Fibroblast of skin of scalp (primary cell): ENCODE data around the gene KIF7.

Experiments used
- DNase-seq: peaks from one replicate; pipeline ENCODE4 v3.0.0-alpha.2; 2013

KIF7 gene

DNA sequence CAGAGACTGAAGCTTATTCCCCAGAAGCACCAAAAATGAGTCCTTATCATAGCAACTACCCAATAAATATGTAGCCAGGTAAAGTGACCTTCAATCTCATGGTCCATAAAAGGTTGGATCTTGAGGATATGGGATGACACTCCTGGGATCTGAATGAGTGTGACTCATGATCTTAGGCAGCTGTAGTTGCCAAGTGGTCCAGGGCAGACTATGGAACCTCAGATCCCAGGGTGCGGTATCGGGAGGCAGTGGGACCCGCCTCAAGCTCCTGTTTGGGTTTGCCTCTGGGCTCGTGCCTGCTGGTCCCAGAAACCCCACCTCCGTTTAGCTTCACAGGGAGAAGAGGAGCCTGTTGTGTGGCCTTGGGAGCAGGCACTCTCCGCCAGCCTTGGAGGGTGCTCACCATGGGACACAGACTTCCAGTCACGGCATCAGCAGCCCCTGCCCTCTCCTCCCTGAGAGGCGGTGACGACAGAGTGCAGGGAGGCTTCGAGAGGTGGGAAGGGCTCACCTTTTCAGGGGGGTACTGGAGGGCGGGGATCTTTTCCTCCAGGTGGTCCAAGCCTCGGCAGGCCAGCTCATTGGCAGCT is 15.8 kb upstream of the KIF7 start:
- no peak for DNase-seq

DNA sequence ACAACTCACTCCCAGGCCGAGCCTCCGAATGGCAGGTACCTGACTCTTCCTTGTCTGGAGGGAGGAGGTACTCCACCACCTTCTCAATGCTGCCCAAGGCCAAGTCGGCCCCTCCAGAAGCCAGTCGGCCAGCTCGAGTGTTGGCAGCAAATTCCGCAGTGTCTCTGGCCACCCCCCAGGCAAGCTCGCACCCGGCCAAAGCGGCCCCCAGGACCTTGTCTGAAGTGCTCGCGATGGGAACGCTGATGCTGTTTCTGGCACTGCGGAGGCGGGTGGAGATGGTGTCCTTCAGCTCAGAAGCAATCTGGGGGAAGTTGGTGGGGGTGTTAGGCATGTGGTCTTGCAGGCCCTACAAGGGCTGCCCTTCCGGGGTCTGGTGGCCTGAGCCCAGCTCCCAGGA is 14.7 kb upstream of the KIF7 start:
- DNase-seq, result no peak

DNA sequence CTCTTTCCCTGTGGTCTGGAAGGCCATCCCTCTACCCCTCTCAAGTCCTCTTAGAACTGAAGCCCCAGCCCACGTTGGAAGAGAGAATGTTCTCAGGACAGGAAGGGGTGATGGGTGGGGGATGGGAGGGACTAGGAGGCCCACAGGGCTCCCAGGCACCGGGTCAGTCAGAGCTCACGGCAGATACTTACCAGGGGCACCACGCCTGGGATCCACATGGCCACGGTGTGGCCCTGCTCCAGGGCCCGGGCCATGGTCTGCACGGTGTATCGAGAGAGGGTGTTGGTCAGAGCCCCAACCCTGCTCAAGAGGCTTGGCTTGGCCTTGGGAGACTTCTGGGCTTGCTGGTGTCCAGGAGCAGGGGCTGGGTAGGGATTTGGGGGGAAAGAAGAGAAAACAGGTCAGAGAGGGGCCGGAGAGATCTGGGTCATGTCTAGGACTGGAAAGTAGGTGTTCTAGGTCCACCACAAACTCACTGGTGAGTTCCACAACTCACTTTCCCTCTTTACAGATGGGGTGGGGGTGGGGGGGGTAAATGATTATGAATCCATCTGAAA is 14.1 kb upstream of the KIF7 start:
- DNase-seq, result no peak

DNA sequence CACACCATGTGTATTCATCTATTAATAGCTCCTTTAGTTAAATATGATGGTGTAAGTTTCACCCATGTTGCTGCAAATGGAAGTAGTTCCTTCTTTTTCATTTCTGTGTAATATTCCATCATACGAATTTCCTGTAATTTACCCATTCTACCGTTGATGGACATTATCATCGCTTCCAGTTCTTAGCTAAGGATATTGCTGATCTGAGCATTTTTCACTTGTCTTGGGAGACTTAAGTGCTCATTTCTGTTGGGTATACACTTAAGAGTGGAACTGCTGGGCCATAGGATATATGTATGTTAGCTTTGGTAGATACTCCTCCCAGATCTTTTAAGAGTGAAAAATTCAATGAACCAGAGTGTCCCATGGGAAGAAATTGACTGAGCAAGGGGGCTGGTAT is 12.9 kb upstream of the KIF7 start:
- DNase-seq, result no peak

DNA sequence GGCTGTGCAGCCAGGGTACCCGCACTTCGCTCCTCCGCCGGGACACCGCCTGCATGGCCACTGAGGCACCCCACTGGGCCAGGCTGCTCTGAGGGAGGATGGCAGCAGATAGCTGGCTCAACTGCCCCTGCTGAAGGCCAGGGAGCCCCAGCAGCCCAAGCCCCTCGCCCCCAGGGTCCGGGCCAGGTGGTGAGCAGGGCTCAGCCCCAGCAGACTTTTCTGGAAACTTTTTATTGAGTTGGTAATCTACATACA is 12.4 kb upstream of the KIF7 start:
- DNase-seq, result no peak

DNA sequence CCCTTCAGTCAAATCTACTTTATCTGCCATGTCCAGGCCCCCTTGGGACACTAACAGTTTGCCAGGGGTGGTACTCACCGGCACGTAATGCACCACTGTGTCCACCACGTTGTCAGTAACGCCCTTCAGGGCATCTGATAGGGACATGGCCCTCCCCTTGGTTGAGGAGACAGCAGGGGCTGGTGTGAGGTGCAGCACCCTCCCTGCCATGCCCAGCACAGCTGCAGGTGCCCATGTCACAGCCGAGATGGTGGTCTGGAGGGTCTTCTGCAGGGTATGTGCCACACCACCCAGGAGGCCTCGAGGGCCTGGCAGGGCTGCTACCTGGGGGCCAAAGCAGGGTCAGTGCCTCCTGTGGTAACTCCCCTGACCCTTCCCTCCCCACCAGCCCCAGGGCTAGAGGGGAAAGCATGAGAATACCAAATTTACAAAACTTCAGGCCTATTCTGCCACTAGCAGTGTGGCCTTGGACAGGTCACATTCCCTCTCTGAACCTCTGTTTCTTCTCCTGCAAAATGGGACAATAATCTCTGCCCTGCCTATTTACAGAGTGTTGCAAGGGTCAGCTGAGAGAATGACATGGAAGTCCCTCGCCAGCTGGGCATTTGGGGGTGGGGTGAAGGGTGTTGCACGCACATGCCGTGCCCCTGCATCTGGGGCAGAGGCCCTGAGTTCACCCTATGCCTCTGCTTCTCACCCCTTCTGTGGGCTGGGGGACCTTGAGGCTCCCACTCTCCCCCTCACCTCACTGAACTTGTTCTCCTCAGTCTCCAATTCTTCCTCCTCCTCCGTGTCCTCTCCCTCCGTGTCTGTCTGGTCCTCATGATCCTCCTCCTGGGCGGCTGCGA is 11.8 kb upstream of the KIF7 start:
- no peak for DNase-seq

DNA sequence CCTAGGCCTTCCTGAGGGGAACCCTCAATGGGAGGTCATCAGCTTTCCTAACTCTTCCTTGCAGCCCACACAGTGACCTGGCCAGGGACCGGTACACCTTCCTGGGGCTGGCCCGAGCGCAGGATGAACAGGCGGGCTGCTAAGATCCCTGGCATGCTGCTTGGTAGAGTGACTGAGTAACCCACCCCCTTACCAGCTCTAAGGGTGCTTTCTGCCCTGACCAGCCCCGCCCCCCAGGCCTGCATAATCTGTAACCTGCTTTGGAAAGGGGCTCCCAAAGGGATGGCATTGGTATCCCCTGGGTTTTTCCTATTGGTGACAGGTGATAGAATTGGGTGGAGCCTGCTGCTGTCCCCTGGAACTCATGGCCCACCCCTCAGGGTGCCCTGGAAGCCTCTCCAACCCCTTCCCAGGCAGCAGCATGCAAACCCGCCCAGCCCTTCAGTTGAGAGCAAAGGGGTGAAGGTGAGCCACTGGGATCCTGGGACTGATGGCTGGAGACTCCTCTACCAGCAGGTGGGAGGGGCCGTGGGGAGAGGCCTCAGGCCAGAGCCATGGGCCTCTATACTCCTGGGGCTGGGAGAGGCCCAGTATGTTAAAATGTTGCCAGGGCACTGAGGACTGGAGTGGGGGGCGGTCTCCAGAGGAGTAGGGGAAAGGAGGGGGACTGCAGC is 11.1 kb upstream of the KIF7 start:
- no peak for DNase-seq

DNA sequence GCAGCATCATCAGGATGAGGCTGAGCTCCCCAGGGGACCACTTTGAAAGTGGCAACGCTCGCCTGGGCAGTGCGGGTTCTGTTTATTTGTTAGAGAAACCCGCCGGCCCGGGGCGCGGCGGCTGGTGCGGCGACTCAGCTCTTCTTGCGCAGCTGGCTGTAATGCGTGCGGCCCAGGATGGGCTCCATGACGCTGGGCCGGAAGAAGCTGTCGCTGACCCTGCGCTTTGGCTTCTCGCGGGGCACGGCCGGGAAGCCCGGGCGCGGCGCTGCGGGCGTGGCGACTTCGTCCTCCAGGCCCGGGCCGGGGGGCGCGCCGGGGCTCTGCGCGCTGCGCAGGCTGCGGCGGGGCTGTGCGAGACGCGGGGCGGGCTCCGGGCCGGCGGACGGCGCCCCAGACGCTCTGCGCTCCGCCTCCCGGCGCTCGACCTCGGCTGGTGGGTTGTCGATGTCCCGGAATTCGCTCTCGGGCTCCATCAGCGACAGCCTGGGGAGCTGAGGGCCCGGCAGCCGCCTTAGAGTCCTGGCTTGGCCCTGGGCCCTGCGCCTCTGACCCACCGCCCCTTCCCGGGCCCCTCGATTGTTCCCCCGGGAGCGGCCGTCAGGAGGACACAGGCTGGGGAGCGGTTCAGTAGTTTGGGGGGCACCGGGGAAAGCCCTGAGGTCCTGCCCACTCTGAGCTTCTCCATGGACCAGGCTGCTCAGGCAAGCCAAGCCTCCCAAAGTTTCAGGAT is 10.3 kb upstream of the KIF7 start:
- DNase-seq, result peak; percentile 61

DNA sequence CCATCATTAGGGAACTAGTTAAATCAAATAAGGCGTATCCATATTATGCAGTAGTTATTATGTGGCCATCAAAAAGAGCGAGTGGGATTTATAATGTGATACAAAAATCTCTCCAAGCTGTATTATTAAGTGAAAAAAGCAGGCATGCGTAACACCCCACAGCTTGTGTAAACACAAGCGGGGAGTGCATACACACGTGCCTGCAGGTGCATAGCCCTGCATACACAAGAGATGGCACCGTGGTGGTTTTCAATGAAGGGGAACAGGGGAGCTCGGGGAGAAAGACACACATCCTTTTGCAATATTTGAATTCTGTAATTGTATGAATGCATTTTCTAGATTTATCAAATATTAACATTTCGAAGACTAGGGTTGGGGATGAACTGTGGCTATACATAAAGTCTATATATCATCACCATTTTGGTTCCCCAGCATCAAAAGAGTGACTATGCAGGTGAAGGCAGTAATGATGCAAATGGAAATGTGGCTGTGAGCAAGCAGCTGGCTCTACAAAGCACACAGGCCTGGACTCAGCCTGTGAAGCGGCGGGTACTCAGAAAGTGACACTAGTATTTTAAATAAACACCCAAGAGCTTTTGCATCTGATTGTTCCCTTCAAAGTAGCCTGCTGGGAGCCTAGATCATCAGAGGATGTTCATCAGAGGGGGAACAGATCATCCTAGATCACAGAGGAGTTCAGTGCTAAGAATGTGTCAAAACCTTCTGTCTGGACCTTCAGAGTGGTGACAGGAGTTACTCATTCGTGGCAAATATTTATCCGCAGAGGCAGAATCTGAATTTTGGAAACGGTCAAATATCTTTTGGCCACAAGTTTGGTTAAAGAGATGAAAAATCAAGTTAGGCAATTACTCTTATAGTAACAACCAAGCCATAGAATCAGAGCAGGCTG is 9.4 kb upstream of the KIF7 start:
- DNase-seq, result no peak

DNA sequence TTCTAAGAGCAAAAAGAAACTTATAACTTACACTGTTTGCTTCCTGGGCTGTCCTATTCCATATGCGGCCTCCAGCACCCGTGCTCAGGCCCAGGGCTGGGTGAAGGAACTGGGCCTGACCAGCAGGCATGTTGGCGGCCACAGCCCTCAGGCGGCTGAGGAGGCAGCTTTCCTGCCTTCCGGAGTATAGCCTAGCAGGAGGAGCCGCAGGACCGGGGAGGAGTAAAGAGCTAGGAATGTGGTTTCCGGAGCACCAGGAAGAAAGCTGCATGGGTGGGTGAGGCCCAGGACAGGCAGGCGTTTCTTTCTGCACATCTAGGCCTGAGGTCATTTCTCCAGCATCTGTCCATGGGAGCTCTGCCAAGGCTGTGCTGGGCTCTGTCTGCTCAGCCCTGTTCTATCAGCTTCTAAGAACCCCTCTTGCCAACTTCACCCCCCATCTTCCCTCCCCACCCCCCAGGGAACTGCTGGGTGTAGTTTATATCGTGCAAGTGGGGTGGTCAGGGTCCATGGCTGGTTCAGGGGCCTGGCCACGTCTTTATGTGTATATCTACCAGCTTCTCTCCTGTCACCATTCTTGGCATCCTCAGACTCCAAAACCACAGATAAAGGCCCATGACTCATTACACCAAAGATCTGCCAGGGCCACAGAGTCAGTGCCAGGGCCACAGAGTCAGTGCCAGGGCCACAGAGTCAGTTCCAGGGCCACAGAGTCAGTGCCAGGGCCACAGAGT is 7.8 kb upstream of the KIF7 start:
- peak; percentile 92 for DNase-seq

DNA sequence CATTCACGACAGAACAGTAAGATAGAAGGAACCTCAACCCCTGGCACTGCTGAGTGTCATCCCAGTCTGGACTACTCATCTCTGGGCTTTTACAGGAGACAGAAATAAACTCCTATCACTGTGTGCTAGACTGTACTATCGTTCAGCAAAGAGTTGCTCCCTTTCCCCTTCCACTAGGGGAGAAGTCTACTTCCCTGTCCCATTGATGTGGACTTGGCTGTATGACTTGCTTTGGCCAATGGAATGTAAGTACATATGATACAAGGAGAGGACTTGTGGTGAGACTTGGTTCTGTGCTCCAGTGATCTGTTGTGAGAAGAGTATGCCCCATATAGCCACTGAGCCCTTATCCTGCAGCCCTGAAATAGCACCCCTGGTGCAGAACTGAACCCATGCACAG is 5.3 kb upstream of the KIF7 start:
- DNase-seq, result no peak

DNA sequence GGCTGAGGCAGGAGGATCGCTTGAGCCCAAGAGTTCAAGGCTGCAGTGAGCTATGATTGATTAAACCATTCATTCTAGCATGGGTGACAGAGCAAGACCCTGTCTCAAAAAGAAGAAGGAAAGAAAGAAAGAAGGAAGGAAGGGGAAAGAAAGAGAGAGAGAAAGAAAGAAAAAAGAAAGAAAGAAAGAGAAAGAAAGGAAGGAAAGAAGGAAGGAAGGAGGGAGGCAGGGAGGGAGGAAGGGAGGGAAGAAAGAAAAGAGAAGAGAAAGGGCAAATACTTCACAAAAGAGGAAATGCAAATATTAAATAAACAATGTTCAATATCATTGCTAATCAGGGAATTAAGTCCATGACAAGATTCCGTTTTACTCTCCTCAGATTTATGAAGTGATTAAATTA is 4.0 kb upstream of the KIF7 start:
- no peak for DNase-seq

DNA sequence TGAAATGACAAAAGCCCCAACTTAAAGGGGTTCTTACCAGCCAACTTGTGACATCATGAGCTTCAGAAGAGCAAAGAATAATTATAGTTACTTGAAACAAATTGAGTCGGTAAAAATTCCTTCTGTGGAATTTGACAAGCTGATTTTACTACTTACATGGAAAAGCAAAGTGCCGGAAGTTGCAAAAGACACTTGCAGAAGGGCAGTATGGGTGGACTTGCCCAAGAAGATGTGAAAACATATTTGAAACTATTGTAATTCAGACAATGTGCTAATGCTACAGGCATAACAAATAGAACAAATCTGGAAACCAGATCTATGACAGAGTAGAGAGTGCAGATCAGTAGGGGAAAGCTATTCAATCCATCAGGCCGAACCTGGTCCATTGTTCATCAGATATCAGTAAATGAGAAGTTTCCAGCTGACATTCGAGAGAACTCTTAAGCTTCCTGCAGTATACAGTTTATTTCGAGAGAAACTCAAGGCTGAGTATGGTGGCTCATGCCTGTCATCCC is 2.5 kb upstream of the KIF7 start:
- DNase-seq, result no peak

DNA sequence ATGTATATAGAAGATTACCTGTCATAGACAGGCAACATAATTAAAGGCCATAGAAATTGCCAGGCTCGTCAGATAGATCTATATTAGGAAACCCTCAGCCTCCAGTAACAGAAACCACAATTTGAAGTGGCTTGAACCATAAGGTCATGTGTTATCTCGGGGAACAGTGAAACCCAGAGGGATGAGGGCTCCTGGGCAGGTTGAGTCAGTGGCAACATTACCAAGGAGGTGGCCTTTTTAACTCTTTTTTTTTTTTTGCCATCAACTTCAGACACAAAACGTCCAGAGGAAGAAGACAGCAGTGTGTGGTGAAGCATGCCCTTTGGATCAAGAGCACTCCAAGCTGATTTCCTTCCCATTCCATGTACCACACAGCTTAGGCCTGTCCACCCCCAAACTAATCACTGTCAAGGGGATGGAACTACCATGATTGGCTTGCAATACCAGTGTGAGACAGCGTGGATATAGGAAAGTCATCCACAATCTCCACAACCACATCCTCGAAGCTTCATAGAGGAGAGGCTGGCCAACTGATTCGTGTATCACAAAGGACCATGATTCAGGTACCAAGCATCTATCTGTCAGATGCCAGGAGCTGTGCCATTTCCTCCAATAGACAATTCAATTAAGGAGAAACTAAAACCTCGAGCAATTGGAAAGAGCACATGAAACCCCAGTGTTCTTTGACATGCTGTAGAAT is 999 bp upstream of the KIF7 start:
- no peak for DNase-seq

DNA sequence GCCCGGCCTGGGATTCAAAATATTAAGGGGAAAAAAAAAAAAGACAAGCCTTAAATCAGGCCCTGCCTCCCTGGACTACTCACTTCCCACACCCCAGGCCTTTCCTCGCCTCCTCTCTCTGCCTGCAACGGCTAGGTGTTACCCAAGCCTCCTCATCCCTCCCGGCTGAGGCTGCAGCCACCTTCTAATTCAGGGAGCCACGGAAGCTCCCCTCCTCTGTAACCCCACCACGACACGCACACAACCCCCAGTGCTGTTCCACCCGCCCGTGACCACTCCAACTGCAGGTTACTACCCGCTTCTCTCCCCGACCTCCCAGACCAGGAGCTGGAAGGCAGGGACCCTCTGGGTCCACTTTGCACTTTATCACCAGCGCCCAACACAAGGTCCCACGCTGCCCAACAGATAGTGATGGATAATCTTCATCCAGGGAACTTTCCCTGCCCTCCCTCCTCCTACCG is 936 bp downstream of the KIF7 start:
- DNase-seq, result peak; percentile 33

DNA sequence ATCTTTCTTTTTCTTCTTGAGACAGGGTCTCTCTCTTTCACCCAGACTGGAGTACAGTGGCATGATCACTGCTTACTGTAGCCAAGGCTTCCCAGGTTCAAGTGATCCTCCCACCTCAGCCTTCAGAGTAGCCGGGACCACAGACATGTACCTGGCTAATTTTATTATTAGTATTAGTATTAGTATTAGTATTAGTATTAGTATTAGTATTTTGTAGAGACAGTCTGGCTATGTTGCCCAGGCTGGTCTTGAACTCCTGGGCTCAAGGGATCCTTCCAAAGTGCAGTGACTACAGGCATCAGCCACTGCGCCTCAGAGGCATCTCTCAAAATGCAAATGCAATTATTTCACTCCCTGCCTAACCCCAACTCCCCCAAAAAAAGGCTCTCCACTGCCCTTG is 1.7 kb downstream of the KIF7 start:
- no peak for DNase-seq

DNA sequence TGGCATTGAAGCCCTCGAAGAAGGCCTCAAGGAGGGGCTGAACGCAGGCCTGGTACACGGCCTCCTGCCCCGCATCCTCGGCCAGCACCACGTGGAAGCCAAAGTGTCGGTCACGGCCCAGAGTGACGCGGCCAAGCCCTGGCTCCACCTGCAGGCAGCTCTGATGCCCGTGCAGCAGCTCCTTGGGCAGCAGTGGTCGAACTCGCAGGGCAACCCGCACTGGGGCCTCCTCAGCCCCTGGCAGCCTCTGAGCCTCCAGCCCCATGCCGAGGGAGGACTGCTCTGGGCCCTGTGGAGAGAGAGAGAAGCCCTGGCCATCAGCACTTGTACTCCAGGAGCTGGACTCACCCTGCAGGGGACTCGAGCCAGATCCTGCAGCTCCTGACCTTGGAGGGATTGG is 2.6 kb downstream of the KIF7 start:
- no peak for DNase-seq

DNA sequence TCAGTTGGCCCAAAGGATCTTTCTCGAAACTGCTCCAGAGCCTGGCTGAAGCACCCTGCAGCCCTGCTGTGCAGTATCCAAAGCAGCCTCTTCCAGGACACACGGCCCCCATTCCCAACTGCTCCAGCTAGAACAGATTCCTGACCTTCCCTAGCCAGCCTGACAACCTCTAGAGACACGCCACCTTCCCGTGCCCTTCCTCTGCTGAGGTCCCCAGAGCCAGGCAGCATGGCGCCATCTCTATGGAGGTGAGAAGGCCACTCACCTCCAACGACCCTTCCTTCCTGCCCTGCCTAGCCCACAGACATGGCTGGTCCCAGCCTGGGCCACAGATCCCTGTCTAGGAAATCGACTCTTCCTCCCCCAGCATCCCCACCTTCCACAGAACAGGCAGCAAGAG is 3.1 kb downstream of the KIF7 start:
- no peak for DNase-seq

DNA sequence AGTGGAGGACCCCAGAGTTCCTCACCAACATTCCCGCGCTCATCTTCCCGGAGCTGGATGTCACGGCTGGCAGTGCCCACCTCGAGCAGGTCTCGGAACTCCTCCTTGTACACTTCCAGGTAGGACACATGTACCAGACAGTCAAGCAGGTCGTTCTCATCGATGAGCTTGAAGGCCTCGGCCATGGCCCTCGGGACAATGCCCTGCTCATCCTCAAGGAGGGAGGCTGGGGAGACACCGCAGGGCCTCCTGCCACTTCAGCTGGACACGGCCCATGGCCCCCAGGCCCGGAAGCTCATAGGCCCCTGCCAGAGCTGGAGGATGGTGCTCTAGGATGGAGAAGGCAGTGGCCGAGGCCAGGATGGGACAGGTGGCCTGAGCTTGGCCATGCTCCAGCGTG is 5.6 kb downstream of the KIF7 start:
- DNase-seq, result no peak

DNA sequence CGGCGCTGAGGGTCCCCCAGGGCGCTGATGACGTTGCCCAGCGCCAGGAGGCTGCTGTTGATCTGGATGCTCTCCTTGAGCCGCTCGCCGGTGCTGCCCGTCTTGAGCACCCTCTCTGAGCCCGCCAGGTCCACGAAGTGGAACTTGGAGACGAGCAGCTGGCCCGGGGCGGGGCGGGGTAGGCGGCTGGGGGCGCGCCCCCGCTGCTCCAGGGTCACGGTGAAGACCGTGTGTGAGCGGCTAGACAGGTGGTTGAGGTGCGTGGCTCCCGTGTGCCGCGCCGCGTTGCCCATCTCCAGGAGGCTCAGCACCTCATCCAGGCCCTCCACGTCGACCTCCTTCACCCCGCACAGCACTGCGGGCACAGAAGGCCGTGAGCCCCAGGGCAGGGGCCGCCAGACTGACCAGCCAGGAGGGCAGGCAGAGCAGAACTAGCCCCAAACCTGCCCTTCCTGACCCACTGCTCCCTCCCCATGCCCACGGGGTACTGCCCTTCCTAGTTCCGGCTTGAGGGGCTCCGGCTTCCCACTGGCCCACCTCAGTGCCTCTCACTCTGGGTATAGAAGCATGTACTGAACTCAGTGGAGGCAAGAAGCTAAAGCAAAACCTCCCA is 6.1 kb downstream of the KIF7 start:
- DNase-seq, result no peak
